Stimulated activated CD8-positive, alpha-beta memory T cell treated with anti-CD3 and anti-CD28 coated beads, Interleukin-12 subunit alpha, Interleukin-12 subunit beta, amount 100 ng/mL, for 24 hours (primary cell): ENCODE results near the gene SOCS3.
"Not testable (repeated sequence)": the region's sequence is repeated elsewhere in the genome, so short reads cannot be mapped to it uniquely, and the experiment has no call there.

Experiments
- DNase-seq: peaks from one replicate; pipeline ENCODE4 v3.0.0-alpha.2; 2020; ENCODE audit errors: extremely low read depth

The SOCS3 gene

GRCh38 chr17:78348055-78348770, 11.7 kb downstream of the SOCS3 start:
- no peak for DNase-seq

DNA sequence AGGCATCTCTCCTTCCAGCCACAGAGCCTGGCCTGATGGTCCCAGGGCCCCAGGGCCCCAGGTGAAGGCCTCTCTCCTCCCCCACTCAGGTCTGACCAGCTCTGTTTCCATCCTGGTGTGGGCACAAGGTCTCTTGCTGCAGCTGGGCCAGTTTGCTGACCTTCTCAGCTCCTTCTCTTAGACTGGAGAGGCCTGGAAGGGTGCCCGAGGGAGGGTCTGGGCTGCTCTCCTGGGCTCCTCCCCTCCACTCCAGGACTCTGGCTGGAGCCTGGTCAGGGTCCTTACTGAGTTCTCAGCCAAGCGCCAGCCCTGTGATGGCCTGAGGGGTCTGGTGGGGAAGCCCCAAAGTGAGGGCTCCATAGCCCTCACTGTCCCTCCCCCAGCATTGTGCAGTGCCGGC, 12.4 kb downstream of the SOCS3 start:
- DNase-seq: no peak

- DNase-seq: no peak
Observed at GRCh38 chr17:78346605-78347250, 13.1 kb downstream of the SOCS3 start.

GRCh38 chr17:78345791-78346494, 13.9 kb downstream of the SOCS3 start:
- DNase-seq: no peak

- DNase-seq: no peak
Observed at GRCh38 chr17:78345172-78345571, 14.7 kb downstream of the SOCS3 start.

DNA sequence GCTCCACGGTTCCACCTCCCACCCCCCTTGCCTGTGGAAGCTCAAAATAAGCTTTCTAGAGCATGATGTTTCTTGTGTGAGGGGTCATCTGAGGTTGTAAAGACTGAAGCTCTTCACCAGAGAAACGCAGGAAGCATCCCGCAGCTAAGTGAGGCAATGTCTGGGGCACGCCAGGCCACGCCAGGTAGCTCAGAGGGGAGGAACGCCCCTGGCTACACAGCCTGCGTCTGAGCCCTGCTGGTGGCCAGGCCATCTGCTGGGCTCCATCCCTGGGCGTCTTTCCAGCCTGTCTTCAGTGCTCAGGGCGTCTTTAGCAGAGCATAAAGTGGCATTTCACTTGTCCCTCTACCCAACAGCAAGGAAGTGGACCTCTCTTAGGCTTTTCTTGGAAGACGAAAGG, 15.2 kb downstream of the SOCS3 start:
- no peak for DNase-seq

DNA sequence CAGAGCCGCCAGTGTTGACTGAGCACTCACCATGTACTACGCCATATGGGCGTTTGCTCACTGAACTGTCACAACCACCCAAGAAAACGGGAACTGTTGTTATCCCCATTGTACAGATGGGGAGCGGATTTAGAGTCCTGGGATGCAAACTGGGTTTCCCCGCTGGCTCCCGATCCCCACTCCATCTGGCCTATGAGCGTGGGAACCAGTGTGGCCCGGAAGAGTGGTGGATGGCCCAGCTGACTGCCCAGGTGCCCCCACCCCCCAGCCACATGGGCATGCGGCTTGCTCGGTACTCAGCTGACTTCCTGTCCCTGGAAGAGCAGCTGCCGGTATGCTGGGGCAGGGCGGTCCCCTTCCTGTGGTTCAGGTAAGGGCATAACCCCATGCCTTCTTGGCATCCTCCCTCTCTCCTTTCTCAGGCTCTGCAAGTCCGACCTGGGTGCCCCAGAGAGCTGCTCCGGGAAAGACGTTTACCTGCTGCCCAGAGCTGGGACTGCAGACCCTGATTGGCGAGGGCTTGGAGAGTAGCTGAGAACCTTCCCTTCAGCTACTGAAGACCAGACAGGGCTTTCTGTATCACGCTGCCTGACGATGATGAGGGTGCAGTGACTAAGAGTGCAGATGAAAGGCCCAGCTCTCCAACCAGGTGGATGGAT, 16.2 kb downstream of the SOCS3 start:
- no peak for DNase-seq

DNA sequence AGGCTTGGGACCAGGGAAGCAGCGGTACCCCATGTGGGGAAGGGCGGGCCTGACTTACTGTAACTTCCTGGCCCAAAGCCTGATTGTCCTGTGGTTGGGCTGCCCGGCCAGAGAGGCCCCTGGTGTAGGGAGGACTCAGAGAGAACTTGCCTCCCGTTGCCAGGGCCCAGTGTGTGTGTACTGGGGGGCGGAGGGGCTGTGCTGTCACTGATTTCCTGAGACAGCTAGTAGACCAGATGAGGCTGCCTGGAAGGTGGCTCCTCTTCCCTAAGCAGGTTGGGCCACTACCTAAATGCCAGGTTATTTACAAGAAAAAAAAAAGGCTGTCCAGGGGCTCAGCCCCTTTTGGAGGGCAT, 16.7 kb downstream of the SOCS3 start:
- DNase-seq: no peak

GRCh38 chr17:78342449-78343186, 17.3 kb downstream of the SOCS3 start:
- DNase-seq: no peak

GRCh38 chr17:78341559-78342448, 18.1 kb downstream of the SOCS3 start:
- no peak for DNase-seq

DNA sequence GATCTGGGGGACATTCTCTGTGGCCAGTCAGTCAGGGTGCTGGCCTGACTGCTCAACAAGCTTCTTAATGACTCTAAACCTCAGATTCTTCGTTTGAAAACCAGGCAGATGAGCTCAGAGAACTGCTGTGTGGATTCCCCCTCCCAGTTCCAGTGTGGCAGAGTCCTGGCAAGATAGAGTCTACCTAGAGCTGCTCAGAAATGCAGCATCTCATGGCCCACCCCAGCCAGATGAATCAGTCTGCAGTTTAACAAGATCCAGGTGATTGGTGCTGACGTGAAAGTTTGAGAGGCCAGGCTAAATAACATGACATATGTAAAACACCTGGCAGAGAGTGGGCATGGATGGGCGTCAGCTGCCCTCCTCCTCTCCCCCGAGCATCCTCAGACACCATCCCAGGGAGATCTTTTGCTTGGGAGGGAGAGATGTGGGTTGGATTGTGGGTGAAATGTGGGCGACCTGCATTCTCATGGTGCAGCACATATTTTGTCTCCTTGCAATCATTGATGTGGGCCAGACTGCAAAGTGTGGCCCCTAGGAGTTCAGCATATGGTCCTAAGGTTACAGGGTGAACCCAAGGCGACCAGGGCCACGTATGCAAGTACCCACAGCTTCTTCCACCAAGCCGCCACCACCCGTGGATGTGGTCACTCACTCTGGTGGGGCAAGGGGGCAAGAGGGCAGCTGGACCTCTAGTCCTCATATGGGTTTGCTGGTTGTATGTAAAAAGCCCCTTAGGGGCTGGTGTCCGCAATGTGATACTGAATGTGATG, 19.5 kb downstream of the SOCS3 start:
- DNase-seq: no peak

- no peak for DNase-seq
Observed at GRCh38 chr17:78338486-78339259, 21.2 kb downstream of the SOCS3 start.

GRCh38 chr17:78337244-78338109, 22.4 kb downstream of the SOCS3 start:
- DNase-seq: no peak

DNA sequence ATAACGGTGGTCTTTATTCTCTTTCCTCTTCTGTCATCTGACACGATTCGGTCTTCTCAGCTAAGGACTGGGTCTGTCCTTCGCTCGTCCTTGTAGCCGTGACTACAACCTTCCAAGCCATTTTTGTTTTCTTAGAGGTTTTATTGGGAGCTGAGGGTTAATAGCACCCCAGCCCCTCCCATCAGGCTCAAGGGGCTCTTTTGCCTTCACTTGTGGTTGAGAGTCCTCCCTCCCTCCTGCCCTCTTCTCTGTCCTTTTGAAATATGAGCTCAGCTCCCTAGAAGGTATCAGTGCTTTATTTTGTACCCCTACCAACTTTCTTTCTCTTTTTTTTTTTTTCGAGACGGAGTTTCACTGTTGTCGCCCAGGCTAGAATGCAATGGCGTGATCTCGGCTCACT, 24.7 kb downstream of the SOCS3 start:
- DNase-seq: no peak

- DNase-seq: no peak
Observed at GRCh38 chr17:78332991-78333390, 26.9 kb downstream of the SOCS3 start.

GRCh38 chr17:78331355-78331754, 28.5 kb downstream of the SOCS3 start:
- DNase-seq: not testable (repeated sequence)

DNA sequence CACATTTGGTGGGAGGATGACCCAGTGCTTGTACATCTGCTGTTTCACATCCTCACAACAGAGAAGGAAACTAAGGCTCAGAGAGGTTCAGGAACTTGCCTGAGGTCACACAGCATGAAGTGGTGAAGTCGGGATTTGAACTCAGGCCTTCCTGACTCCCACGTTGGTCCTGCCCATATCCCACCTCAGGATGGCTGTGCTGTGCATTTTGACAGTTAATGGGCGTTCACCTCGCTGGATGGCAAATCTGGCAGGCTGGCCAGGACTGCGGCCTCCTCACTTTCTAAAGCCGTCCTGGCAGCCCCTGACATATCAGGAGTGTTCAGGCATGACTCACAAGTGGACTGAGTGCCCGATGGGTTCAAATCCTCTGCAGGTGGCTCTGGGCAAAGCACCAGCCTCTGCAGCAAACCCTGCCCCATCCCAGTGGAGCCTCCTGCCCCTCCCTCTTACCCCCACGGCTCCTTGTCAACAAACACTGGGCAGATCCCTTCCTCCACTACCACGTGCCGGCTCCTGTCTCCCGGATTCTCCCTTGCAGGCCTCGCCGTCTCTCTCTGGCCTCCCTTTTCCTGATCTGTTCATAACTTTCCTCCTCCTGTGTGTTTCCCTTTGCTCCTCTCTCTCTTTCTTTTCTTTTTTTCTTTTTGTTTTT, 29.2 kb downstream of the SOCS3 start:
- no peak for DNase-seq
